GM18526 (cell line): ENCODE results near the gene LCN2.

ENCODE experiments used
- POLR2A ChIP-seq: IDR thresholded peaks from 3 replicates; pipeline ENCODE4 v1.6.1; 2011; ENCODE audit not compliant: insufficient read length; ENCODE audit errors: extremely low read depth

Gene LCN2

DNA sequence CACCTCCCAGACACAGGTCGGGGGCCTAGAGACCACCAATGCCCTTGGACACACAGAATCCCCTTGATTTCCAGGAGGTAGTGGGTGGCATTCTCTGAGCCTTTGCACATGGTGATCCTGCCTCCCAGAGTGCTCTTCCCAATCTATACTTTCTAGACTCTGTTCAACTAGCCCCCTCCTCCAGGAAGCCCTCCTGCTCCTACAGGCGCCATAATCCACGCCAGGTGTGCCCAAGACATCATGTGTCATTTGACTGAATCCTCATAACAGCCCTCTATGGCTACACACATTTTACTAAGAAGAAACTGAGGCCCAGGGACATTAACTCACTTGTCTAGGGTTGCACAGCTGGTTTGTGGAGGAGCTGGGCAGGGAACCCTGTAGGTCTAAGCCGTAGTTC, 18.0 kb downstream of the LCN2 start:
- TF ChIP-seq POLR2A, result no peak

DNA sequence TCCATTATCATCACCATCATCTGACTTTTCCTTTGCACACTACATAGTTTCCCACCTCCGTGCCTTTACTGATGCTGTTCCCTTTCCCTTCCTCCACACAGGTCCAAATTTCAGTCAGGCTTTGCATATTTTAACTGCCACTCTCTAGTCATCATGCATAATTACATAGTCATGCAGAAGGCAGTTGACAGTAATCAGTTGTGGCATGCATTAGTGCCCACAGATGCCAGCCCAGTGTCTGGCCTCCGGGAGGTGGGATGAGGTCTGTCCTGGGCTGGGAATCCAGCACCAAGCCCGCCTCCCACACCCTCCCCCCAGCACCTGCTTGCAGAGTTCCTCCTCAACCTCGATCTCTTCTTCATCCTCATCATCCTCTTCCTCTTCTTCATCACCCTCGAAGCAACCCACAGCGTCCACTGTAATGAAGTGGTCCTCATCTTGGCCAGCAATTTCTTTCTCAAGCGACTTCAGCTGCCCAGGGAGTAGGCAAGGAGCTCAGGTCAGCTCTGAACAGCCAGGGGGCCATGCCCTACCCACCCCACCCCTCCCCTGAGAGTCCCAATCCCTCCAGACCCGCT, 19.6 kb downstream of the LCN2 start:
- TF ChIP-seq POLR2A, result no peak

DNA sequence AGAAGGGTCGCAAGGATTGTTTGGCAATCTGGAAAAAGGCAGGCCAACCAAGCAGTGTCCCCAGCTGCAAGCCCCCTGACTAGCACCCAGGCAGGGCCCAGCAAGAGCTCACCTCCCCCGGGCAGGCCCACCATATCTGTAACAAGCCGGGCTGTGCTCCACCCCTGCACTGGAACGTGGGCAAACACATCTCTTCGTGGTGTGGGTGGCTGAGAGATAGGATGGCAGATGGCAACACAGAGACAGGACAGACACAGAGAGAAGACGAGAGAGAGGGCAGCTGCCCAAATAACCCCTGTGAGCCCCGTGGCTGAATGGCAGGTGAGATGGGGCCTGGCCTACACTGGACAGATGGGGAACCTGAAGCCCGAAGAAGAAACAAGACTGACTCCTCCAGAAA, 20.2 kb downstream of the LCN2 start:
- no peak for TF ChIP-seq POLR2A

DNA sequence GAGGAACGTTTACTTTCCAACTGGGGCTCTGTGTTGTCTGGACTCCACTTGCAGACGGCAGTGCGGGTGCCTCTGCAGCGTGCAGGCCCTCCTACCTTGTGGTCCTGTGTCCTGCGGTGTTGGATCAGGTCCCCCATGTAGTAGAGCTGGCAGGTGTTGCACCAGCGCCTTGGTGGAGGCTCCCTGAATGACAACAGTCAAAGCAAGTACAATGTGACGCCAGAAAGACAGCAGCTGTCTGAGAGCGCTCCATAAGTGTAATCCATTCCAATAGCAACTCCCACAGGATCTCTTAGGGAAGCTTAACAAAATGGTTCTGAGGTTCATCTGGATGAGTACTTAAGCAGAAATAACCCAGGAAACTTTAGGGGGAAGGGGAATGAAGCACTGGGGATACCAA, 20.7 kb downstream of the LCN2 start:
- TF ChIP-seq POLR2A, result no peak

DNA sequence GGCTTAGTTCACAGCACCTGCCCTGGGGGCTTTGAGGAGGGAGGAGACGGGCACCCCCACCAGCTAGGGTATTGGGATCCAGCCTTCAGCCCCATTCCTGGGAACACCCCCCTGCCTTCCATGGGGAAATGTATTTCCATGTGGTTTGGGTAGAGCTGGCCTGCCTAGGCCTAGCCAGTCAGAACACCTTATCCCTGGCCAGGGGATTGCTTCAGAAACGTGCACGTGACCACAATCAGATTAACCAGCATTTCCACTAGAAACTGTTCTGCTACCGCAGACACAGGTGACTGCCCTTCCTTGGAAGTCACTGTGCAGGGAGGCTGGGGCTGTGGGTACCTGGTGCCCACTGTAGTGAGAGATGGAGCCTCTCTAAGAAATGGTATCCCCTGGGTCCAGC, 24.8 kb downstream of the LCN2 start:
- TF ChIP-seq POLR2A, result no peak

DNA sequence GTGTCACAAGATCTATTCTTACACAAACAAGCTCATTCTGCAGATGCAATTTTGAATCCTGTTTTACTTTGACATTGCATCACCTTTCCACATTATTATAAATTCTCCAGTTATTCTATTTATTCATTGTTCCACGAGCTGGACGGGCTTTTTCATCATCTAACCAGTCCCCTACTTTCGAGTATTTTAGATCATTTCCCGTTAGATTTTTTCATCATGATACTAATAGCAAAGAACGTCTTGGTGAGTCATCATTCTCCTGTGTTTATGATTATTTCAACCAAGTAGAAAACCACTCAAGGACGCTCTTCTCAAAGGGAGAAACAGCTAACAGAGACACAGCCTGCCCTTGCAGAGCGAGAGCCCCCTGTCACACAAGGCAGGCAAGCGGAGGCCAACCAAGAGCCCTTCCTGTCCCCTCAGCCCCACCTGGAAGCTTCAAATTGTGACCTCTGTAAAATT, 25.9 kb downstream of the LCN2 start:
- TF ChIP-seq POLR2A, result no peak

DNA sequence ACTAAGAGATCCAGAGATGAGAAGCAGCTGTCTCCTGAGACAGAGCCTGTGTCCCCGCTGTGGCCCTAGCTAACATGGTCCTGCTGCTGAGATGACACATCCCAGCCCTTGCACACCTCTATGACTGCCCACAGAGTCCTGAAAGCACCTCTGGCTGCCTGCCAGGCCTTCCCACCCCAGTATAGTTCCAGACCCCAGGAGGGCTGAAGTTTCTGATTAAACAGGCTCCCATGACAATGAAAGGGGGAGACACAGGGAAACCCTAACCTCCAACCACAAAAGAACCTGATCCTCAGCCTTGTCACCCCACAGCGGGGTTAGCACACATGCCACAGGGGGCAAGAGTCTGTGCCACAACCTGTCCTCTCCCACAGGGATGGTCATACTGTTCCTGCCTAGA, 26.5 kb downstream of the LCN2 start:
- TF ChIP-seq POLR2A, result no peak

DNA sequence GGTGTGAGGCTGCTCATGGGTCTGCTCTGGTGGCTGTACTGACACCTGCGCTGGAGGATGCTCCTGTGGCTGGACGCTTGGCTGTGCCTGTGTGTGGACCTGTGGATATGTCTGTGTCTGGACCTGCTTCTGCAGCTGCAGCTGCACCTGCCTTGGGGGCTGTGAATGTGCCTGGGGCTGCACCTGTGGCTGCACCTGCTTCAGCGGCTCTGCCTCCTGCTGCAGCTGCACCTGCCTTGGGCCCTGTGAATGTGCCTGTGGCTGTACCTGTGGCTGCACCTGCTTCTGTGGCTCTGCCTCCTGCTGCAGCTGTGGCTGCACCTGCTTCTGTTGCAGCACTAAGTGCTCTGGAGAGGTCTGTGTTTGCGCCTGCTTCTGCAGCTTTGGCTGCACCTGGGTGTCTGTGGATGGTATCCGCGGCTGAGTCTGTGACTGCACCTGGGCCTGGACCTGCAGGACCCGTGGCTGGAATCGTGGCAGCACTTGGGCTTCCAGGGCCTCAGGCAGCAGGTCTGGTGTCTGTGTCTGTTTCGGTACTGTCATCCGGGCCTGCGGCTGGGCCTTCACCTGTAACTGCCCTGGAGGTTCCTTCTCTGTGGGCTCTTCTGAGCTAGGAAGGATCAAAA, 29.7 kb downstream of the LCN2 start:
- TF ChIP-seq POLR2A, result no peak

DNA sequence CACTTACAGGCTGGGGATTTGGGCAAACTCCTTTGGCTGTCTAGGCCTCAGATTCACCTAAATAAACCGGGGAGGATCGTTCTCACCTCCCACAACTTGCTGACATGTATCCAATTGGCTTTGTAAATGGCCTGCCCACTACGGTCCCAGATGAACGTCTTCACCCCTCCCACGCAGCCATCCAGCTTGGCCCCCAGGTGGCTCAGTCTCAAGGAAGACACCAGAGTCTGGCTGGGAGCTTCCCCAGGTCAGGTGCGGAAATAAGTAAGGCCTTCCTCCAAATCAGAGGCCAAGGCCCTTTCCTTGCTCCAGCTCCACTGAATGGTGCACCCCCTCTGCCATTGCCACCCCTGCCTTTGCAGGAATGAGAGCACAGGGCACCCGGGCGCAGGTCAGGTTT, 30.7 kb downstream of the LCN2 start:
- no peak for TF ChIP-seq POLR2A

DNA sequence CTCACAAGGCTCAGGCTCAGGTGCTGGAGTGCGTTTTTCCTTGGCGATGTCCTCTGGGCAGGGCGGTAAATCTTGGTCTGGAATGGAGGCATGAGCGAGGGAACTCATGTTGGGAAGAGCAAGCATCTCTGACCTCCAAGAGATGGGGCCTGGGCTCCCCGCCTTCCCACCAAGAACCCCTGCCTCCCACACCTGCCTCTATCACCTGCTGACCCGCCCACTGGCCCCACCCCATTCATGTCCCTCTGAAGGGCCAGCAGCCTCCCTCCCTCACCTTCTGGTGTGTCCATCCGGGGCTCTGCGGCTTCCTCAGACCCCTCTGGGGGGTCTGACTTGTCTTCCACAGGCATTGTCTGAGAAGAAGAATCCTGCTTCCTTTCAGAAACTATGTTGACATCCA, 31.2 kb downstream of the LCN2 start:
- TF ChIP-seq POLR2A, result no peak

DNA sequence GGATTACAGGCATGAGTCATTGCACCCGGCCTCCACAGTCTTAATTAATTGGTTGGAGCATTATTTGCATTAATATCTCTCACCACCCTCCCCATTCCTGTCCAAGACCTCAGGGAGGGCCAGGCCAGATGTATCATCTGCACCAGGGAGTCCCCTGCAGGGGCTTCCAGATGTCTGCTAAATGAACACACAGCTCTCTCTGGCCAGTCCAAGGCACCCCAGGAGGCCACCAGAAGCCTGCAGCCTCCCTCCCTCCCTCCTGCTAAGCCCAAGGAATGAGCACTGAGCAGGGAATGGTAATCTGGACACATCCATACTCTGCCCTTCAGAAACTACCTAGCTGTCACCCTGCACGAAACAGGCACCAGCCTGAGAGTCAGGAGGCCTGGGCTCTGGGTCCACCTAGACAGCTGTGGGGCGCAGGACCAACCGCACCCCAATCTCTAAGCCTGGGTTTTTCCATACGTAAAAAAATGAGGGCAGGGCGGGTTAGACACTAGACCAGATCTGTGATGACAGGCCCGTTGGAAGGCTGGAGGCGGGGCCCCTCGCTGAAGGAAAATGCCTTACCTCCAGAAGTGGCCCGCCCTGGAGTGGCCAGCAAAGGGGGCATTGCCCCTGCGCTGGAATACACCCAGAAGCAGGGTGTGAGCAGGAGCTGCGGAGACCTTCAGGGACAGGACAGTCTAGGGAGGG, 33.8 kb downstream of the LCN2 start:
- TF ChIP-seq POLR2A, result no peak

DNA sequence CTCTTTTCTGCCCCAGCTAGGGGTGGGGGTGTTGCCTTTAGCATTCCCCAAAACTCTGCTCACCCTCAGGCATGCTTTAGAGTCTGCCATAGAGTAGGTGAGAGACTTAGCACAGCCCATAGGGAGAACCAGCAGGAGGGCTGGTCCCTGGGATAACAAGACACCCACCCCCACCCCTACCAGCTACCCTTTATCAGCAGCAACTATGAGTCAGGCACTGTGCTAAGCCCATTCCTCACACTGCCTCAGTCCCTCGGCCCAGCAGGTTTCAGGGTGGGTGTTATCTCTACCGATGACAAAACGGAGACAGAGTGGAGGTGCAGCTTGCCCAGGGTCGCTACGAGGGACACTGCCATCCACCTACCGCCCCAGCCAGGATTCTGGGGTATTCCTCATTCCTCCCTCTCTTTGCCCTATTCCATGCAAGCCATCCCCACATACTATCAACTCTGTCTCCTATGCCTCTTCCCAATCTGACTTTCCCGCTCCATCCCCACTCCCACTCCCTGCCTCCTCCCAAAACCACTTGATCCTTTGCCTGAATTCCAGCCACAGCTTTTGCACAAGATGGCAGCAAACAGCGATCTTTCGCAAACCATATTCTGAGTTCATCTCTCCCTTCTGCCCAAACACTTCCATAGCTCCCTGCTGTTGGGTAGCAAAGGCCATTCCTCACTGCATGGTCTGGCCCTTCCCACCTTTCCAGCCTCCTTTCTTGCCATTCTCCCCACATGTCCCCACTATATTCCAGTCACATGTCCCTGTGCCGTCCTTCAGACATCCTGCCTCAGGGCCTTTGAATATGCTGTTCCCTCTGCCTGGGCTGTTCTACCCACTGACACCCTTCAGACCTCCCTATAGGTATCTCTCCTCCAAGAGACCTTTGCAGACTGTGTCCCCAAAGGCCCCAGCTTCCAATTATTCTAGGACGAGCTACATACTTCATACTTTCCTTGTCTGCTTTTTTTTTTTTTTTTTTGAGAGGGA, 37.0 kb downstream of the LCN2 start:
- no peak for TF ChIP-seq POLR2A

DNA sequence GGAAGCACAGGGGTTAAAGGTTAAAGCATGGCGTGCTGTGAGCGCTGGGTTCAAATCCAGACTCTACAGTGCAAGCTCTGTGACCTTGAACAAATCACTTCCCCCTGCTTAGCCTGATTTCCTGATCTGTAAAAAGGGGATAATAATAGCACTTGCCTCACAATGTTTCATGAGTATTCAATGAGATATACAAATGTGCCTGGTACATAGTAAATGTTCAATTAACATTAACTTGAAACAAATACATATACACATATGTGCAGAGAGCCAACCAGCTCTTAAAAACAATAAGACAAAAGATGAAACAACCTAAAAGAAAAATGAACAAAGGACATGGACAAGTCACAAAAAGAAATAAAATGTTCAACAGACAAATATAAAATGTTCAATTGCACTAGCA, 38.1 kb downstream of the LCN2 start:
- TF ChIP-seq POLR2A, result no peak

DNA sequence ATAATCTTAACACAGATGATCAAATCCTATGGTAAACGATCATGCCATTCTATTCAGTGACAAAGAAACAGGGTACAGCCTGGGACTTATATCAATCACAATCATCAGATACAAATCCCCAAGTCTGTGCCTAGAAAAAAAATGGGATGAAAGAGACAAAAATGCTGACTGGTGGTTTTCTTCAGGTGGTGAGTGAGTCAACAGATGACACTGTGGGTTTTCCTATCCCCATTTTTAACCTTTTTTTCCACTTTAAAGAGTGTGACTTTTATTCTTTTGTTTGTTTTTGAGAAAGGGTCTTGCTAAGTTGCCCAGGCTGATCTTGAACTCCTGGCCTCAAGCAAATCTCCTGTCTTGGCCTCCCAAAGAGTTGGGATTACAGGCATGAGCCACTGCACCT, 39.0 kb downstream of the LCN2 start:
- no peak for TF ChIP-seq POLR2A

DNA sequence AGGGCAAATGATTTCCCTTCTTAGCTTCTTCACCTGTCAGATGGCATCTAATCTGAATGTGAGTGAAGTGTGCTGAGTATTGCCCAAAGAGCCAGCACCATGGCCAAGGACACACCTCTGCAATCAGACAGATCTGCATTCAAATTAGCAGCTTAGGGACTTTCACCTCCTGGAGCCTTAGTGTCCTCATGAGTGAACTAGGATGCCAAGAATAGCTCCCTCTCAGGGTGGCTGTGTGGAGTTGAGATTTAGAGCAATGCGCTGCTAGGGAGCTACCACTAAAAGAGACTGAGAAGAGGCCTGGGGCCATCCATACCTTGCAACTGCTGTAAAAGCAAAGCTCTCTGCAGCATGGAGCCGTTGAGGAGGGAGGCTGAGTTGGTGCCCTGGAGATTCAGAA, 40.8 kb downstream of the LCN2 start:
- no peak for TF ChIP-seq POLR2A
